Fibroblast of lung (primary cell): ENCODE results near the gene HYAL1.

Source experiments
- EZH2 ChIP-seq: IDR thresholded peaks from 2 replicates; pipeline ENCODE4 v1.5.1; 2012; ENCODE audit warnings: low read length, control low read depth, mild to moderate bottlenecking; ENCODE audit errors: missing control alignments
- TF ChIP-seq, protein P1 (sequence below), 2 donors: IDR thresholded peaks in 1 of 2; conservative IDR thresholded peaks in 1 of 2; 1 replicate in 1 of 2; 2 replicates in 1 of 2; pipeline ENCODE4 v1.5.1; 2011 to 2012; ENCODE audit warnings: low read length in 2 of 2, control low read depth in 1 of 2, inconsistent platforms in 1 of 2, low read depth in 1 of 2, mild to moderate bottlenecking in 1 of 2

DNA sequence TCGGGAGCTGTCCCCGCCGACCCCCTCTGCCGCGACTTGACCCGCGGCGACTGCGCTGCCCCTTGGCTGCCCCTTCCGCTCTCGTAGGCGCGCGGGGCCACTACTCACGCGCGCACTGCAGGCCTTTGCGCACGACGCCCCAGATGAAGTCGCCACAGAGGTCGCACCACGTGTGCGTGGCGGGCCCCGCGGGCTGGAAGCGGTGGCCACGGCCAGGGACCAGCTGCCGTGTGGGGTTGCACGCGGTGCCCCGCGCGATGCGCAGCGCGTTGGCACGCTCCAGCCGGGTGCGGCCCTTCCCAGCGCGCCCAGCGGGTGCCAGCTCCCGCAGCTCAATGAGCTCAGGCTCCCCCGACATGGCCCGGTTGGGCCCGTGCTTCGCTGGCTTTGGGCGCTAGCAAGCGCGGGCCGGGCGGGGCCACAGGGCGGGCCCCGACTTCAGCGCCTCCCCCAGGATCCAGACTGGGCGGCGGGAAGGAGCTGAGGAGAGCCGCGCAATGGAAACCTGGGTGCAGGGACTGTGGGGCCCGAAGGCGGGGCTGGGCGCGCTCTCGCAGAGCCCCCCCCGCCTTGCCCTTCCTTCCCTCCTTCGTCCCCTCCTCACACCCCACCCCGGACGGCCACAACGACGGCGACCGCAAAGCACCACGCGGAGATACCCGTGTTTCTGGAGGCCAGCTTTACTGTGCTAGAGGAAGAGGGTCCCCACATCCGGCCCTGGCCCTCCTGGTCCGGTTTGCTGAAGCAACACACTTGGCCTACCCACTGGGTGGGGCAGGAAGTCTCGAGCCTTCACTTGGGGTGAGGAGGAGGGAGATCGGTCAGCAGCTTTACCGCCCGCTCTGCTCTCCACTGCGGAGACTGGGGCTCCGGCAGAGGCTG, 37.3 kb upstream of the HYAL1 start, which contains the start of gene RASSF1:
- TF ChIP-seq, protein P1, sequence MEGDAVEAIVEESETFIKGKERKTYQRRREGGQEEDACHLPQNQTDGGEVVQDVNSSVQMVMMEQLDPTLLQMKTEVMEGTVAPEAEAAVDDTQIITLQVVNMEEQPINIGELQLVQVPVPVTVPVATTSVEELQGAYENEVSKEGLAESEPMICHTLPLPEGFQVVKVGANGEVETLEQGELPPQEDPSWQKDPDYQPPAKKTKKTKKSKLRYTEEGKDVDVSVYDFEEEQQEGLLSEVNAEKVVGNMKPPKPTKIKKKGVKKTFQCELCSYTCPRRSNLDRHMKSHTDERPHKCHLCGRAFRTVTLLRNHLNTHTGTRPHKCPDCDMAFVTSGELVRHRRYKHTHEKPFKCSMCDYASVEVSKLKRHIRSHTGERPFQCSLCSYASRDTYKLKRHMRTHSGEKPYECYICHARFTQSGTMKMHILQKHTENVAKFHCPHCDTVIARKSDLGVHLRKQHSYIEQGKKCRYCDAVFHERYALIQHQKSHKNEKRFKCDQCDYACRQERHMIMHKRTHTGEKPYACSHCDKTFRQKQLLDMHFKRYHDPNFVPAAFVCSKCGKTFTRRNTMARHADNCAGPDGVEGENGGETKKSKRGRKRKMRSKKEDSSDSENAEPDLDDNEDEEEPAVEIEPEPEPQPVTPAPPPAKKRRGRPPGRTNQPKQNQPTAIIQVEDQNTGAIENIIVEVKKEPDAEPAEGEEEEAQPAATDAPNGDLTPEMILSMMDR (conservative IDR thresholded peaks at IDR 0.05 in 1 of 2, IDR thresholded peaks at IDR 0.05 in 1 of 2; ENCODE audit: low read depth in 1 of 2, low read length in 2 of 2), result no peak
- no peak for TF ChIP-seq EZH2
